NCI-H748 treated with DMSO at 0.1 percent for 48 hours (cell line): Measurements from ENCODE around the gene SNRPA.
"Not testable (repeated sequence)": the region's sequence is repeated elsewhere in the genome, so short reads cannot be mapped to it uniquely, and the experiment has no call there.

Experiments
- DNase-seq: peaks from one replicate; lab custom pipeline; 2025; lab: John Stamatoyannopoulos, UW

SNRPA gene

DNA sequence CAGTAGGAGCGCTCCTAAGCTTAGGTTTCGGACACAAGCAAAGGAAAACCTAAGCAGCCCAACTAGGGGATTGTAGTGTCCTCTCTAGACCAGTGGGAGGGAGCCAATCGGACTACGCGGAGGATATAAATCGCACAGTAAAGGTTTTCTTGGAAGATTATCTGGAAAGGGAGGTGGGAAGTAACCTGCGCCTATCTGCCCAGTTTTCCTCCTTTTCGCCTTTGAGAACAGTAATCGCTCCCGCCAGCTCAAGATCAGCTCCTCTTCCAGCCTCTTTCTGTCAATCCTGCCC is 26.6 kb downstream of the SNRPA start:
- DNase-seq = no peak

DNA sequence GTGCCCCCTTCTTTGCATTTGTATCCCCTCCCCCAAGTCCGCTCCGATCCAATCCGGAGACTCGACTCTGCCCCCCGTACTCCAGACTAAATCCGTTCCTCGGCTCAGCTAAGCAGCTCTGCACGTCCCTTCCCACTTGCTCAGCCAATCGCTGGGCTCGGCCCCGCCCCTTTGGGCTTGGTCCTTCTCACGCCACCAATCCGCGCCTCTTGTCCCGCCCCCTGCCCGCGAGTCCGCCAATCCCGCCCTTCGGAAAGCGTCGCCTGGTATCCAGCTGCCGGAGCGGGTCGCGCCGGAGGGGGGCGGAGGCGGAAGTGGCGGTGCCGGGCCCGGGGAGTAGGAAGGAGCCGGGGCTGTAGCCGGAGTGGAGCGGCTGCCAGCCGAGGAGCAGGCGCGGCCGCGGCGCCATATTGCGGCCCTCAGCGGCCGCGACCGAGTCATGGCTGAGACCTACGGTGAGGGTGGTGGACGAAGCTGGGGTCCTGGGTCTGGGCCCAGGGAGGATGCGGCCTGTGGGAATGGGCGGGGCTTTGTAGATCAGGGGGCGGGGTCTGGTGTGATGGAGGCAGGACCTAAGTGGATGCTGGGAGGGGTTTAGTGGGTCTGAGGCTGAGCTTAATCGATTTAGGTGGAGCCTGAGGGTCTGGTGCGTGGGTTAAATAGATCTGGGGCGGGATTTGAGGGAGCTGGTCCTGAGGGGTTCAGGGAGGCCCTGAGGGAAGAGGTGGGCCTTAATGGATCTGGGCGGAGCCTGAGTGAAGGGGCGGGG is 27.1 kb downstream of the SNRPA start, which contains the start of gene RAB4B:
RAB4B (plus strand) TSS at position 311 of the 769 bp plus-strand sequence; CDS start at position 440, 129 bp downstream.
- DNase-seq = peak; percentile 99

DNA sequence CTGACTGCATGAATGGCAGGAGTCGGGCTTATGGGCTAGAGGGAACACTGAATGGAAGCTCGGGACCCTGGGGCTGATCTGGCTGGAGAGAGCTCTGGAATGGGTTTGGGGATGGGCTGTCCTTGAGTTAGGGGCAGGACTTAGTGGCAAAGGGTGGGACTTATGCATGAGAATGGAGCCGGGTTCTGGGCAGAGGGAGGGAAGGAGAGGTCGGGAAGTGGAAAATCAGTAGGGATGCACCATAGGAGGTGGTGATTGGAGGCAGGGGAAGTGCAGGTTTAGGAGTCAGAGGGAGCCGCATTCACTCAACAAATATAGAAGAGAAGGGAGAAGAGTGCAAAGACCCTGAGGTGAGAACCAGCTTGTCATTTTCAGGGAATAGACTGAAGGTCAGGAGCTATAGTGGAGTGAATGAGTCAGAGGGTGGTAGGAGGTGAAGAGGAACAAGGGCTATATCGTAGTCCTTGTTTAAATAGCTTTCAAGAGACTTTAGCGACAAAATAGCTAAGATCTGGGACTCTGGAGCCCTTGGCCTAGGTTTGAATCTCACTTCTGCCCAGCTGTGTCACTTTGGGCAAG is 27.8 kb downstream of the SNRPA start:
- DNase-seq = no peak

DNA sequence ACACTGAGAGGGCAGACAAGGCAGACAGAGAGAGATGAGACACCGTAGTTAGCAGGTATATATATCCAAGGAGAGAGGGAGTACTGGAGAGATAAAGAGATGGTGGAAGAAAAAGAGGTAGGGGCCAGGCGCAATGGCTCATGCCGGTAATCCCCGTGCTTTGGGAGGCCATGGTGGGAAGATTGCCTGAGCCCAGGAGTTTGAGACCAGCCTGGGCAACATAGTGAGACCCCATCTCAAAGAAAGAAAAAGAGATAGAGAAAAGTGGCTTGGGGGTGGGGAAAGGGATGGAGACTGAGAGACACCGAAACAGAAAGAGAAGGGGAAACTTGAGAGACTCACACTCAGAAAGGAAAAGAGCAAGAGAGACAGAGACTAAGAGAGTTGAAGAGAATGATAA is 29.6 kb downstream of the SNRPA start:
- DNase-seq = no peak

DNA sequence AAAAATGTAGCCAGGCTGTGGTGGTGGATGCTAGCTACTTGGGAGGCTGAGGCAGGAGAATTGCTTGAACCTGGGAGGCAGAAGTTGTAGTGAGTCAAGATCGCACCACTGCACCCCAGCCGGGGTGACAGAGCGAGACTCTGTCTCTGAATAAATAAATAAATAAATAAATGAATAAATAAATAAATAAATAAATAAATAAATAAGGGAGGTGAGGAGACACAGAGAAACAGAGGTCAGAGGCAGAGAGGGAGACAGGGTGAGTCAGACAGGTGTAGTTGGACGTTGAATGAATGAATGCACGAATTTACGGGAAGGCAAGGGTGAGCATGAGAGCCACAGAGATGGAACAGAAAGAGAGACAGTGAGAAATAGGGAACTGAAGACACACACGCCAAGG is 30.1 kb downstream of the SNRPA start:
- DNase-seq = no peak

DNA sequence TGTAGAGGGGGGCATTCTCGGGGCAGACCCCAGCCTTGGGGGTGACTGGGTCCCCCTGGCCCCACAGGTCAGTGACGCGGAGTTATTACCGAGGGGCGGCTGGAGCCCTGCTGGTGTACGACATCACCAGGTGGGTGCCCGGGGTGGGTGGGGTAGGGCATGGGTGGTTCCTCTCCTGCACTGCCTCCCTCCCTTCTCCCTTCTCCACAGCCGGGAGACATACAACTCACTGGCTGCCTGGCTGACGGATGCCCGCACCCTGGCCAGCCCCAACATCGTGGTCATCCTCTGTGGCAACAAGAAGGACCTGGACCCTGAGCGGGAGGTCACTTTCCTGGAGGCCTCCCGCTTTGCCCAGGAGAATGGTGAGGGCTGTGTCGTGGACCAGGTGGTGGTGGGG is 32.7 kb downstream of the SNRPA start:
- no peak for DNase-seq

DNA sequence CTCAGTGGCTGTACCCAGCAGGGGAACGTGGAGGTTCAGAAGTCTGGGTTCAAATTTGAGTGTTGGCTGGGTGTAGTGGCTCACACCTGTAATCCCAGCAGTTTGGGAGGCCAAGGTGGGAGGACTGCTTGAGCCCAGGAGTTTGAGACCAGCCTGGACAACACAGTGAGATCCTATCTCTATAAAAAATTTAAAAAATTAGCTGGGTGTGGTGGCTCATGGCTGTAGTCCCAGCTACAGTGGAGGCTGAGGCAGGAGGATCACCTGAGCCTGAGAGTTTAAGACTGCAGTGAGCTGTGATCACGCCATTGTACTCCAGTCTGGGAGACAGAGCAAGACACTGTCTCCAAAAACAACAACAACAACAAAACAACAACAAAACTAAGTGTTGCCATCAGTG is 33.1 kb downstream of the SNRPA start:
- DNase-seq = not testable (repeated sequence)

DNA sequence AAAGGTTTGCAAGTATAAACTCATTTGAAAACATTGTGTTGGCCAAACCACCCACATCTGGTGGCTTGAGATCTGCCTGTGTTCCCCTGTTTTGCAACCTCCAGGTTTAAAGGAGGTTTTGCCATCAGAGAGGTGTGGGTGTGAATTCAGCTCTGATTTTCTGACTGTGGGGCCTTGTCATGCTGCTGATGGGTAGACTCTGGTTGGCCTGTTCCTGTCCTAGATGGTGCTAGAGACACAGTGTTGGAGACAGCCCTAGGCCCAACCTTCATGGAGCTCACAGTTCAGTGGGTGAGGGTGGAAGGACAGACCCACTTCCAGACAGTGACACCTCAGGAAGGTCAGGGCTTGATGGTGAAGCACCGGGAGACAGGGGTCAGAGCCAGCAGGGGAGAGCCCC is 34.5 kb downstream of the SNRPA start:
- no peak for DNase-seq

DNA sequence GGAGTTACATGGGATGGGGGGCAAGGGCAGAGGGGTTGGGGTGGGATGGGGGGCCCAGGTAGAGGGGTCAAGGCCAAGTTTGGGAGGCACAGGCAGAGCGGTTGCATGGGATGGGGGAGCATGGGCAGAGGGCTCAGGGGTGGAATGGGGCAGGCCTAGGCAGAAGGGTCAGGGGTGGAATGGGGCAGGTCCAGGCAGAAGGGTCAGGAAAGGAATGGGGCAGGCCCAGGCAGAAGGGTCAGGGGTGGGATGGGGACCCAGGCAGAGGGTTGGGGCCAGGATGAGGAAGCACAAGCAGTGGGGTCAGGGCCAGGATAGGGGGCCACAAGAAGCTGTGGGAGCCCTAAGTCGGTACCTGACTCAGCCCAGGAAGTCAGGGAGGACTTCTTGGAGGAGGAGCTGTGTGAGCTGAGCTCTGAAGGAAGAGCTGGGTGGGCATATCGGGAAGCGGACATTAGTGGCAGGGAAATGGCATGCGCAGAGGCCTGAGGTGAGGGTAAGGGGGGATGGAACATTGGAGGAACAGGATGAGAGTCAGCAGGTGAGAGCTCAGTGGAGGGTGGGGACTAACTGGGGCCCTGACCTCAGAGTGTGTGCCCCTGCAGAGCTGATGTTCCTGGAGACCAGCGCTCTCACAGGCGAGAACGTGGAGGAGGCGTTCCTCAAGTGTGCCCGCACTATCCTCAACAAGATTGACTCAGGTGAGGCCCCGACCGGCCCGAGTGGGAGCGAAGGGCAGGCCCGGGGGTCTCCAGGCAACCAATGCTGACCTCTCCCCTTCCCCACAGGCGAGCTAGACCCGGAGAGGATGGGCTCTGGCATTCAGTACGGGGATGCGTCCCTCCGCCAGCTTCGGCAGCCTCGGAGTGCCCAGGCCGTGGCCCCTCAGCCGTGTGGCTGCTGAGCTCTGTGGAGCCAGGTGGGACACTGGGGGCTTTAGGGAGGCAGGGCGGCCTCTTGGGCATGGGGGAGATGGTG is 35.3 kb downstream of the SNRPA start:
- no peak for DNase-seq

DNA sequence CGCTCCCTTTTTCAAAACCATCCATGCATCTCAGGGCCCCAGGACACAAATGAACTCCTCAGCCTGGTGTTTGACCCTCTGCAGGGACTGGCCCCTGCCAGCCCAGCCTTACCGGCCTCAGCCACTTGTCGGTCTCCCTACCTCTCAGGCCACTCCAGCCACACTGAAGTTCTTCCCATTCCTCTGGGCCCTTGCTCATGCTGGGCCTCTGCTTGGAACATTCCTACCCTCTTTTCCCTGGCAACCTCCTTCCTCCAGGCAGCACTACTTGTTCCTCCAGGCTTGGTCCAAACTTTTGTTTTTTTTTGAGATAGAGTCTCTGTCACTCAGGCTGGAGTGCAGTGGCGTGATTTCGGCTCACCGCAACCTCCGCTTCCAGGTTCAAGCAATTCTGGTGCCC is 40.3 kb downstream of the SNRPA start:
- no peak for DNase-seq

DNA sequence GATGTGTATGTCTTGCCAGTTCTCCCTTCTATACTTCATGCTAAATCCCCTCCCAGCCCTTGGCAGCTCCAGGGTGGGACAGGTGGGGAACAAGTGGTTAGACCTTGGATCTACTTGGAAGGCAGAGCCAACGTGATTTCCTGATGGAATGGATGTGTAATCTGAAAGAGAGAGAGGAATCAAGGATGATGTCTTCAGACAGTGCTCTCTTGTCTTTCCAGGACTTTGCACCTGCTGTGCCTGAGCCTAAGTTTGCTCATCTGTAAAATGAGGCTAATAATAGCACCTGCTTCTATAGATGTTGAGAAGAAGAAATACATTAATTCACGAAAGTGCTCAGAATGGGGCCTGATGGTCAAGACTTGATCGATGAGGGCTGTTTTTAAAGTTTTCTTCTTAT is 41.0 kb downstream of the SNRPA start:
- DNase-seq = no peak

DNA sequence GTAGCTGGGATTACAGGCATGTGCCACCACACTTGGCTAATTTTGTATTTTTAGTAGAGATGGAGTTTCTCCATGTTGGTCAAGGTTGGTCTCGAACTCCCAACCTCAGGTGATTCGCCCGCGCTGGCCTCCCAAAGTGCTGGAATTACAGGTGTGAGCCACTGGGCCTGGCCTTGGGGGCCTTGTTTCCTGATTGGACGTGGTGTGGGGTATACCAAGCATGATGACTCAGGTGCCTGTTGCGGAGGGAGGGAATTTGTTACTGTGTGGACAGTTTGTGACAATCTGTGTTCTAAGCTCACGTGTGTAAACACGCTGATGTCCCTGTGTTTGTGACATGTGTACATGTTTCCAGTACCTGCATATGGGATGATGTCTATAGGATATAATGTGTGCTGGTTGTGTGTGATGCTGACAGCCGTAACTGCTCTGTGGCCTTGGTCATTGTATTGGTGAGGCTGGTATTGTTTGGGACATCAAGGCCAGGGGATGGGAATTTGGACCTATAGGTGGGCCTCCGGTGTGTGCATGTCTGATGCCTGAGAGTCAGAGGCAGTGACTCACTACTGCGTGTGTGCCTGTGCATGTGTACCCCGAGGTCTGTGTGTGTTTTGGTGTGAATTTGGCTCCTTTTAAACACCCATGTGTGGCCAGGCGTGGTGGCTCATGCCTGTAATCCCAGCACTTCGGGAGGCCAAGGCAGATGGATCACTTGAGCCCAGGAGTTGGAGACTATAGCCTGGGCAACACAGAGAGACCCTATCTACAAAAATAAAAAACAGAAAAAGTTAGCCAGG is 46.4 kb downstream of the SNRPA start:
- no peak for DNase-seq

DNA sequence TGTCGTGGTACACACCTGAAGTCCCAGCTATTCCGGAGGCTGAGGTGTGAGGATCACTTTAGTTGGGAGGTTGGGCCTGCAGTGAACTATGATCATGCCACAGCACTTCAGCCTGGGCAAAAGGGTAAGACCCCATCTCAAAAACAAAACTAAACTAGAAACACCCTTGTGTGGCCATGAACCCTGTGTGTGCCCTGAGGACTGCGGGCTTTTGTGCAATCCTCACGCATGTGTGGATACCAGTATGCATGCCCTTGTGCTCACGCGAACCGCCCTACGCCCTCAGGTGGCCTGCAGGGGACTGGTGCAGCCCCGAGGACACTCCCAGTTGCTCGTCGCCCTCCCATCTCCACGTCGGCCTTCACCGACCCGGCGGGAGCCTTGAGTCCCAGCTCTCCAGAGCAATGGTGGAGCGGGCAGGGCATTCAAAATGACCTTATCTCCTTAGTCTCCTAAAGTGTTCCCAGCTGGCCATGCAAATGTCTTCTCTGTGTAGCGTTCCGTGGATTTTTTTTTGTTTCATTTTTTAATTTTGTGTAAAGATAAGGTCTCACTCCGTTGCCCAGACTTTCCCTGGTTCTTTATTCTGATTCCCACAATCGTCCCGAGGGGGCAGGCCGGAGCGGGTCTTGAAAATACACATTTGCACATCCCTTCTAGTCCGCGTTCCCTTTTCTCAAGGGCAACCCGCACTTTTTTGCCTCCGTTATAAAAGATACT is 47.1 kb downstream of the SNRPA start:
- DNase-seq = peak; percentile 81

DNA sequence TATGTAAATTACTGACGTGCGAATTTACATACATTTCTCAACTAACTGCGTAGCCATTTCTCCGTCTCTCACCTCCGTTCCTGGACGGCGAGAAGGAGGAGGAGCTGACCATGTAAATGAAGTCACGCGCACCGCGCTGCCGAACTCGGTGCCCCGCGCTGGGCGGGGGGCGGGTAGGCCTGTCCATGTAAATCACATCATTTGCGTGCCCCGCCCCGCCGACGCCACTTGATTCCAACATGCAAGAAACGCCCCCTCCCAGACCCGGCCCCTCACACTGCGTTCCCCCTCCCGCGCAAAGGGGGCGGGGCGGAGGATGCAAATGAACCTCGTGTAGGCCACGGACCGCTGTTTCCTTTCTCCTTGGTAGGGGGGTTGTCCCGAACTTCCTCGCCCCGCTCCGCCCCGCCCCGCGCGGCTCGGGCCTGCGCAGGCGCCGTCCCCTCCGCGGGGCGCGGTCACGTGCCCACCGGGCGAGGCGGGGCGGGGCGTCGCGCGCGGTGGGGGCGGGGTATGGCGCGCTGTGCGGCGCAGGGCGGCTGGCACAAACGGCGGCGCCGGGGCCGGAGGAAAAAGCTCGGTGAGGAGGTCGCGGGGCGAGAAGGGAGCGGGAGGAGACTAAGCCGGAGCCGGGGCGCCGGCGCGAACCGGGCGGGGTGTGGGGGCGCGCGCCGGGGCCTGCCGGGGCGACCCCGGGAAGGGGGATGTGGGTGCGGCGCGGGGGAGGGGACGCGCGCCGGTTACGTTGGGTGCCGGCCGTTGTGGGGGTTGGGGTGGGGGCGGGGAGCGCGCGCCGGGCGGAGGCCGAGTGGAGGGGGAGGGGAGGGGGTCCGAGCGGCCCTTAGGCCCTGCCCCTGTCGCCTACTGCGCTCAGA is 47.9 kb downstream of the SNRPA start, which contains the start of gene EGLN2:
EGLN2 (plus strand) TSS at position 509 of the 875 bp plus-strand sequence. CDS start 1,382 bp downstream, outside the sequence.
- DNase-seq = peak; percentile 99

DNA sequence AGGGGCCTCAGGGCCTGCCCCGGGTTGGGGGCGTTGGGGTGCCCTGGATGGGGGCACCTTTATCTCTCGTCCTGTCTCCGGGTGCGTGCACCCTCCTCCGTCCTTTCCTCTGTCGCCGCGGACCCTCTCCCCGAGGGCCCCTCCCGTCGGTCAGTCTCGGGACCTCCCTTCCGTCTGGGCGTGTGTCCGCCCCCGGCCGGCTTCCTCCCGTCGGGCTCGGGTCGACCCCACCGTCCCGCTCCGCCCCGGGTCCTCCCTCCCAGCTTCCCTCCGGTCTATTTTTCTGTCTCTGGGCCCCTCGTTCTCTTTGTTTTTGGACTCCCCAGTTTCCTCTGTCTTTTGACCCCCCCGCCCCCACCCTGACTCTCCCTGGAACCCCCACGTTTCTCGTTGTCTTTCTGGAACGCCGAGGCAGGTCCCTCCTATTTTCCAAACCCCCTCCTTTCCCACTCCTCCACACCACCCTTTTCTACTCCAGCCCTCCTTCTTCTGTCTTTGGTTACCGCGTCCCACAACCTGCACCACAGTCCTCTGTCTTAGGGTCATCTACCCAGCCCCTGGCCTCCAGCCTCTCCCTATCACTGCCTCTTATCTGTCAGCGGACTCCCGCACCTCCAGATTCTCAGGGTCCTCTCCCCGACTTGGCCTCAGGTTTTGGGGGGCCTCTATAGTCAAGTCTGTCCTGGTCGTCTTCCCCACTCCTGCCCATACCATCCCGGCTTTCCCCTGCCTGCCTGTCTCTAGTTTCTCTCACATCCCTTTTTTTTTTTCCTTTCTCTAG is 48.7 kb downstream of the SNRPA start:
- no peak for DNase-seq

DNA sequence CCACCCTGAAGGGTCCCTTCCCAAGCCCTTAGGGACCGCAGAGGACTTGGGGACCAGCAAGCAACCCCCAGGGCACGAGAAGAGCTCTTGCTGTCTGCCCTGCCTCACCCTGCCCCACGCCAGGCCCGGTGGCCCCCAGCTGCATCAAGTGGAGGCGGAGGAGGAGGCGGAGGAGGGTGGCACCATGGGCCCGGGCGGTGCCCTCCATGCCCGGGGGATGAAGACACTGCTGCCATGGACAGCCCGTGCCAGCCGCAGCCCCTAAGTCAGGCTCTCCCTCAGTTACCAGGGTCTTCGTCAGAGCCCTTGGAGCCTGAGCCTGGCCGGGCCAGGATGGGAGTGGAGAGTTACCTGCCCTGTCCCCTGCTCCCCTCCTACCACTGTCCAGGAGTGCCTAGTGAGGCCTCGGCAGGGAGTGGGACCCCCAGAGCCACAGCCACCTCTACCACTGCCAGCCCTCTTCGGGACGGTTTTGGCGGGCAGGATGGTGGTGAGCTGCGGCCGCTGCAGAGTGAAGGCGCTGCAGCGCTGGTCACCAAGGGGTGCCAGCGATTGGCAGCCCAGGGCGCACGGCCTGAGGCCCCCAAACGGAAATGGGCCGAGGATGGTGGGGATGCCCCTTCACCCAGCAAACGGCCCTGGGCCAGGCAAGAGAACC is 49.5 kb downstream of the SNRPA start:
- DNase-seq = no peak

DNA sequence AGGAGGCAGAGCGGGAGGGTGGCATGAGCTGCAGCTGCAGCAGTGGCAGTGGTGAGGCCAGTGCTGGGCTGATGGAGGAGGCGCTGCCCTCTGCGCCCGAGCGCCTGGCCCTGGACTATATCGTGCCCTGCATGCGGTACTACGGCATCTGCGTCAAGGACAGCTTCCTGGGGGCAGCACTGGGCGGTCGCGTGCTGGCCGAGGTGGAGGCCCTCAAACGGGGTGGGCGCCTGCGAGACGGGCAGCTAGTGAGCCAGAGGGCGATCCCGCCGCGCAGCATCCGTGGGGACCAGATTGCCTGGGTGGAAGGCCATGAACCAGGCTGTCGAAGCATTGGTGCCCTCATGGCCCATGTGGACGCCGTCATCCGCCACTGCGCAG is 50.0 kb downstream of the SNRPA start:
- no peak for DNase-seq

DNA sequence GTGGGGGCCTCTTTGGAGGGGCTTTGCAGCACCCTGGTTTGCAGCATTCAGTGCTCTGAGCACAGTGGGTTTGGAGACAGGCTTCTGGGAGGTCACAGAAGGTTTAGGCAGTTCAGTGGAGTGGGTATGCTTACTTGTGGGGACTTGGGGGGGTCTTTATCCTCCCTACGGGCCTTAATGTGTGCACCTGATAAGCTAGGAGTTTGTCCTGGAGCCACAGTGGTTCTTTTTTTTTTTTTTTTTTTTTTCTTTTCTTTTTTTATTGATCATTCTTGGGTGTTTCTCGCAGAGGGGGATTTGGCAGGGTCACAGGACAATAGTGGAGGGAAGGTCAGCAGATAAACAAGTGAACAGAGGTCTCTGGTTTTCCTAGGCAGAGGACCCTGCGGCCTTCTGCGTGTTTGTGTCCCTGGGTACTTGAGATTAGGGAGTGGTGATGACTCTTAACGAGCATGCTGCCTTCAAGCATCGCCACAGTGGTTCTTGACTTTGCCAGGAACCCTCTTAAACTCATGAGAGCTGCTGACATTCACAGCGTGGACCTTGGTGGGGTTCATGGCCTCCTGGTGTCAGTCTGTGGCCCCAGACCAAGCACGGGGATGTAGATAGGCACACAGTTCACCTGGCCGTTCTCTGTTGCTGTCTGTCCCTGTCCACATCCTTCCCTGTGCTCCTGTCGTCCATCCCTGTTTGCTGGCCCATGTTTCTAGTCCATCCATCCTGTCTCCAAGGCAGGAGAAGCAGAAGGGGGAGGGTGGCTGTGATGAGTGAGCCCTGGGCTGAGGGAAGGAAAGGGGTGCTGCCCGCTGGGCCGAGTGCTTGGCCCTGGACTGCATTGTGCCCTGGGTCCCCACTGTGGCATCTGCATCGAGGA is 50.7 kb downstream of the SNRPA start:
- DNase-seq = no peak
